HG03060 (cell line): ENCODE measurements around the gene DMBX1.

ENCODE experiments used
- ATAC-seq: cut with Tn5 transposase; IDR thresholded peaks from one replicate; pipeline ENCODE4 v1.9.1; 2021; ENCODE audit warnings: low read depth, moderate number of reproducible peaks; ENCODE audit not compliant: unreplicated experiment

DMBX1 gene

DNA sequence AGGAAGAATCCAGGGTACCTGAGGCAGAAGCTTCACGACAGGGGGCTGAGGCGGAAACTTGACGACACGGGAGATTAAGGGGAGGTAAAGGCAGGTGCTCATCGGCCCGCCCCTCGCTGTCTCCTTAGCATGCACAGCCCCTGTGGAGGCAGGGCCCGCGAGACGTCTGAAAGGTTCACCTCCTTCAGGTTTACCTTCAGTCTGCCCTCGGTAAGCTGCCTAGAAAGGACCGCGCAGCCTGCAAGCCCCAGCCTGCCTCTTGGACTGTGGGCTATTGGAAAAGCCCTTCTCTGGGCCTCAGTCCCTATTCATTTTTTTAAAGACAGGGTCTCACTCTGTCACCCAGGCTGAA is 33.3 kb downstream of the DMBX1 start:
- no peak for ATAC-seq

DNA sequence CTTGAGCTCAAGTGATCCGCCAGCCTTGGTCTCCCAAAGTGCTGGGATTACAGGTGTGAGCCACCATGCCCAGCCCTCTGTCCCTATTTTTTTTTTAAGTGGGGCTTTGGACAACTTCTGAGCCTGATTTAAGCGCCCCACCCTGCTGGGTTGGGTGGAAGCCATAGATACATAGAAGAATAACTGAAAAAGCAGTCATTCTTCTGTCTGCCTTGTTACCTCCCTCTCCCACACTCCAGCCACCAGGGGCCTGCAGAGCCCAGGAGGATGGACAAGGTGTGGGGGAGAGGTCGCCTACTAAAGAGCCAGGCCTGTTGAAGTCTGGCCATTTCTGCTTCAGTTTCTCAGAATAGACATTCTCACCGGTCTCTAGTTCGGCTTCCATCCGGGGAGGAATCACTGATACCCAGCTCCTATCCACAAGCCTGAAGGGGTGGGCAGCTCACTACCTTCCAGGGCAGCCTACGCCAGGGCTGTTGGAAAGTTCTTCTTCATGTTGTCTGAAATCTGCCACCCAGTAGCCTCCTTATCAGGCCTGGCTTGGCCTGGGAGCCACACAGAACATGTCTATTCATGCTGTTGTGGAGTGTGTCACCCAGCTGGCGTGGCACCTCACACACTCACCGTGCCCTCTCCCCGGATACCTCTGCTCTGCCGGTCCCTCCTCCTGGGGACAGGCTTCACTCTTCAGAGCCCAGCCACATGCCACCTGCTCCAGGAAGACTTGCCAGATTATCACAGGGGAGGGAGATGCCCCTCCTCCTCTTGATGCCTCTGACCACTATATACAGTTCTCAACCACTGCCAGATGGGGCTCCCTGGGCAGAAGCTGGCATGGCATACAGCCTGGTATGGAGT is 34.1 kb downstream of the DMBX1 start:
- ATAC-seq, result no peak

DNA sequence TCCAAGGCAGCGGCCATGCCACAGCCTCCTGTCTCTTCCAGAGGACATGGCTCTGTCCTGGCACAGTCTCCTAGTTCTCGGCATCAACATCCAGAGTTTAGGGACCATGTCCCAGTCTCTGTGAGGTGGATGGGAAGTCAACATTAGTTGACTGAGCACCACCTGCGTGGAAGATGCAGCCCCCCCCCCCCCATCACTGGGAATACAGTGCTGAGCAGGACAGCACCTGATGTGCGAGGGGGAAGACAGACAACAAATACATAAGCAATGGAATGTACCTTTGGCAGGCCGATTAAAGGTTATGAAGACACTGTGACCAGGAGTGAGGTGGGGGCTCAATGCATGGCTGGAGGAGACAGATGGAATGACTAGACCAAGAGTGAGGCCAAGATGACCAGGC is 35.2 kb downstream of the DMBX1 start:
- no peak for ATAC-seq

DNA sequence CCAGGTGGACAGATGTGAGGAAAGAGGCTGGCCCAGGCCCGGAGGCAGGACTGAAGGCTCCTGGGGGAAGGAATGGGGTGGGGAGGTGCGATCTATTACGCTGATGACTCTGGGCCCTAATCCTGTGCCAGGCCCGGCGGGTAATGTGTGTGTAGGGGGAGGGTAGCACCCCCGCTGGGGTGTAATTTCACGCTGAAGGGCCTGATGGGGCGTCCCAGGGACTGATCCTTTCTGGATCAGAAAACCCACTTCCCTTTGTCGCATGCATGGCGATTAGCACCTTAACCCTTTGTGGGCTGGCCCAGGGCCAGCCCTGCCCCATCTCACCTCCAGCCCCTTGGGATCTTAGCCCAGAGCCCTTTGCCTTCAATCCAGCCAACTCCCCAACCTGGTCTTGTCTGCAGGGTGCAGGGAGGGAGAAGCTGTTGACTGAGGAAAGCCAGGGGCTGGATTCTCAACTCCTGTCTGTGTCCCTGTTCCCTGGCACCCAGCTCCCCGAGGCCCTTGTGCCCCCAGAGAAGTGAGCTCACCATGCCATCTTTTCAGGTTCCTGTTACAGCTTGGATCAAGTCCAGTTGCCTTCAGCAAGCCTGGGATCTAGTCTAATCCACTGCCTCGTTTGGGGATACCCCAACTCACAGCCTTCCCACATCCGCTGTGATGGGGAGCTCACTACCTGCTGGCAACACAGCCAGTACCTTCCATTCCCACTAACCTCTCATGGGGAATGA is 35.8 kb downstream of the DMBX1 start:
- no peak for ATAC-seq

DNA sequence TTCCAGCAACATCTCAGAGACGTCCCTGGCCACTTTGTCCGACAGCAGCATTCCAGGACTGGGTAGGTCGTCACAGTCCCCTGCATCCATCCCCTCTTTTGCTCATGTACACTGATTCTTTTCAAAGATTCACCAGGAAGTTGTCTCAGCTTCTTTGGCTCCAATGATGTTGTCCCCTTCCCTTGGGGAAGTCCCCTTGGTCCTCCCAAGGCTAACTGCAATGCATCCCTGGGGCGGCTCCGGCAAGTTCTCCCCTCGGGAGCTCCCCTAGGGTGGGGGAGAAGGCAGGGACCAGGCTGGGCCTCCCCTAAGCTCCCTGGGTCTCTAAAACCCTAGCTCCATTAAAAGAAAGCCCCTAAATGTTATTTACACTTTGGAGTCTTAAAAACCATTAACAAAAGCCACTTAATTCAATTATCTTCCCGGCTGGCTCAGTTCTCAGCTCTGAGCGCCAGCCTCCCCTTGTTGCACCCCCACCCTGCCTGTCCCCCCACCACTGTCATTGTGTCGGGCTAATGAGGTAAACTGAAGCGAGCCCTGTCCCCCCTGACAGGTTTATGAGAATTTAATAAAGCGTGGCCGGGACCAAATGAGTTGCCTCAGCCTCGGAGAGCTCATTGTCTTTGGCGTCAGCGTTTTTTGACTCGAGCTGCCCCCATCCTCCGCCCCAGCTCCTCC is 36.5 kb downstream of the DMBX1 start:
- ATAC-seq, result no peak

DNA sequence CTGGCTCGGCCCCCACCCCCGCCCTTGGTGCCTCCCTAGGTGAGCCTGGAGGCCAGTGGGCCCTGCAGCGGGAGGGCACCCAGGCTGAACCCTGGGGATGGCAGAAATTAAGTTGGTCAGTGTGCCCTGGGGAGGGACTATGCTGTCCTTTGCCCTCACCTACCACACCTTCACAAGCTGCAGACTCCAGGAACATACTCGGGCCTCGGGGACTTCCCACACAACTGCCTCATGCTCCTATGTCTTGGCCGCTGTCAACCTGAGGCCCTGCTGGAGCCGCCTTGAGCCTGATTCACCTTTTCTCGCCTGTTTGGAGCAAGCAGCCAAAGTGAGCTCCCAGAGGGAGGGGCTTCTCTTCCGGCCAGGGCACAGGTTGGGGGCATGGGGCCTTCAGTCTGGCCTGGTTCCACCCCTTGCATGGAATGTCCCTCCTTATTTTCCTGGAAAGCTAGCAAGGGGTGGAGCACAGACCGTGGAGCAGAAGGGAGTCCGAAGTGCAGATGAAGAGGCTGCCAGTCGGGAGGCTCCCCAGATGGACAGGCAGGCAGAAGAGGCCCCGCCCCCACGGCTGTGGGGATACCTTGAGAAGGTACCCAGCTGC is 37.2 kb downstream of the DMBX1 start:
- ATAC-seq, result no peak

DNA sequence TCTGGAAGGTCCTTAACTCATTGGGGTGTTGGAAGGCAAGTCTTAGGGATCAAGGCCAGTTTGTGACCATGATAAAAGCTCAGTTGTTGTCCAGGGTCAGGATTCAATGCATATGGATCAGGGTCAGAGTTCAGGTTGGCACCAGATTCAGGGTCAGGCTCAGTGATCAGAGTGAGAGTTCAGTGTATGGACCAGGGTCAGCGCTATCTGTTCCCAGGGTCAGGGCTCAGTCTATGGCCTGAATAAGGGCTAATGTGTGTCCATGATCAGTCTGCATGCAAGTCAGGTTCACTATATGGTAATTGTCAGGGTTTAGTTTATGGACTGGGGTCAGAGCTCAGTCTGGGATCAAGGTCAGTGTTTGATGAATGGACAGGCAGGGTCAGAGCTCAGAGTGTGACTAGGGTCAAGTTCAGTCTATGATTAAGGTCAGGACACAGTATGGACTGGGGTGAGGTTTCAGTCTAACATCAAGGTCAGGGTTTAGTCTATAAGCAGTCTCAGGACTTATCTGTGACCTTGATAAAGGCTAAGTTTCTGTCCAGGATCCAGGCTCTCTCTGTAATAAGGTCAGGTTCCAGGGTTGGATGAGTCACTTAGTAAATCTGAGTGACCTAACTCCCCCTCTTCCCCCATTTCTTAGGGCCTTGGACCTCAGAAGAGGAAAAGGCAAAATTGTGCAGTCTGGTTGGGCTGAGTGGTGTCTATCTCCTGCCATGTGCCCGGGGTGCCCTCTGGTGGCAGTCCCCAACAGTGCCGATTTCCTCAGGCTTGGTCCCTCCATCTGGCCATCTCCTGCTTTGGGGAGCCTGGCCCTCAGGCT is 38.0 kb downstream of the DMBX1 start:
- ATAC-seq, result no peak

DNA sequence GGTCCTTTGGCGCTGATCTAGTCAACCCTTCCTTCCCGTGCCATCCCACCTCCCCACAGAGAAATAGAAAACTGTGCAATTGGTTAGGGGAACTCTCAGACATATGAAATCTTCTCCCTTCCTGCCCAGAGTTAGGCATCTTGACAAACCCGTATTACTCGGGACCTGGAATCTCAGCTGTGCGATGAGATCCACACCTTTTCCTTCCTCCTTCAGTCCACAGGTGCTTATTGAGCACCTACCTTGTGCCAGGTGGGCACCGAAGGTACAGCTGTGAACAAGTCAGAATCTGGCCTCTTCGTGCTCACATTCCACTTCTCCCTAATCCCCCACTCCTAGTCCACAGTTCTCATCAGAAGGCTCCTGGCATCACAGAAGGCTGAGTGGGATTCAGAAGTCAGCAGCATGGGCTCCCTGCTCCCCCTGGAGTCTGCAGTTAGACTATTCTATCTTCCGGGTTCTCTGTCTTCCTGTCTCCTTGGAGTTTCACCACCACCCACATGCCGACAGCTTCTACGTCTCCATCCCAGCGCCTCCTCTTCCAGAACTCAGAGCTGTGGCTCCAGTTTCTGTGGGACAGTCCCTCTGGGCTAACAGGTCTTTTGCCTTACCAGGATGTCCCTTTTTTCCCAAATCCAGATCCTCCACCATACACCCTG is 38.8 kb downstream of the DMBX1 start:
- ATAC-seq, result no peak

DNA sequence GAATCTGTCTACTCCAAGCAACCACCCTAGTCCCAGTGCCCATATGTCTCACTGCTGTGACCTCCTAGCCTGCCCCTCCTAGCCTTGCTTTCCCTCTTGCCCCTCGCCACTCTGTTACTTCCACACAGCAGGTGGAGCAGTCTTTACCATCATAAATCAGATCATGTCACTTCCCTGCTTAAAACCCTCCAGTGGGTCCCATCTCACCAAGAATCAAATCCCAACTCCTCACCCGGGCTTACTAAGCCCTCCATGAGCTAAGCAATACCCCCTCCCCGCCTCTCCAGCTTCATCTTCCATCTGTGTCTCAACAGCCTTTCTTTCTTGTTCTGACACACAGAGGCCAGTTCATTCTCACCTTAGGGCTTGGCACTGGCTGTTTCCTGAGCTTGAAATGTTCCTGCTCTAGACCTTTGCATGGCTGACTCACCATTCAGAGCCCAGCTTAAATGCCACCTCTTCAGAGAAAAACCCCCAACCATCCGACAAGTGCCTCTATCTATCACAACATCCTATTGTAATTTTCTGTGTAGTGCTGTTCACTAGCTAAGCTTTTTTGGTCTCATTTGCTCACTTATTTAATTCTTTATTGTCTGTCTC is 39.5 kb downstream of the DMBX1 start:
- ATAC-seq, result no peak

DNA sequence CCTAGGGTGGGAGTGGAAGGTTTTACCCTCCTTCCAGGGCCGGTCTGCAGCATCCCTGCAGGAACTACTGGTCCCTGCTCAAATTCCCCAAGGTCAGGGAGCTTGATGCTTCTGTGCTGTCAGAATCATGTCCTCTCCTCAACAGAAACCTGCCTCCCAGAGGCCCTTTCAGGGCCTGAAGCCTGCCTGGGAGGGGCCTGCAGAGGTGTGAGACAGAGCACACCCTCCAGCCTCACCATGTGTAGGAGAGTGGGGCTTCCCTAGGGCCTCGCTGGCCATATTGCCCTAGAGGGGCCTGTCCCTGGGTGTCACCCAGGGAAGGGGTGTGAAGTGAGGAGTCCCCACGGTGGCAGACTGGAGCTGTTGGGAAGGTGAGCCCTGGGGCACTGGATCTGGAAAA is 40.7 kb downstream of the DMBX1 start:
- ATAC-seq, result no peak

DNA sequence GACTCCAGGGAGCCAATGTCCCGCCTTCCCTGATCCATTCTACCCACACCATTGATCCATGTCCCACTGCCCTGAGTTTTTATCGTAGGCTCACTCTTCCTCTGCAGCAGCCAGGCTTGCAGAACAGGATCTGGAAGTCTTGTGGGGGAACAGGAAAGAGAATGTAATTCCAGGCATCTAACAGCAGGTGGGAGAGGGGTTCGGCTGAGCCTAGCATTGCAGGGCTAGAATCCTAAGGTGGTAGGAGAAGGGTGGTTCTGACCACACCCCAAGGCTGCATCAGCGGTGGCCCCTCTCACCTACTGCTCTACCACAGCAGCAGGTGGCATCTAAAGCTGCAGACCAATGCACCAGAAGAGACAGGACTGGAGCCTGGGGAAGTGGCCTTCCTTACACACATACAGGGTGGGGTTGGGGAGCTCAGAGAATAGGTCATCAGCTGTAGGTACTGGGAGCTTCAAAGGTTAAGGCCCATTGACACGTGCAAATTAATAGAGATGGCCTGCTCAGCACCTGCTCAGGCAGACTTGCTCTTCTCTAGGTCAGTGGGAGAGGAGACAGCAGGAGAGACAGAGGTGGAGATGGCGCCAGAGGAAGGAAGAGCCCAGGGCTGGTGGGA is 41.3 kb downstream of the DMBX1 start:
- no peak for ATAC-seq

DNA sequence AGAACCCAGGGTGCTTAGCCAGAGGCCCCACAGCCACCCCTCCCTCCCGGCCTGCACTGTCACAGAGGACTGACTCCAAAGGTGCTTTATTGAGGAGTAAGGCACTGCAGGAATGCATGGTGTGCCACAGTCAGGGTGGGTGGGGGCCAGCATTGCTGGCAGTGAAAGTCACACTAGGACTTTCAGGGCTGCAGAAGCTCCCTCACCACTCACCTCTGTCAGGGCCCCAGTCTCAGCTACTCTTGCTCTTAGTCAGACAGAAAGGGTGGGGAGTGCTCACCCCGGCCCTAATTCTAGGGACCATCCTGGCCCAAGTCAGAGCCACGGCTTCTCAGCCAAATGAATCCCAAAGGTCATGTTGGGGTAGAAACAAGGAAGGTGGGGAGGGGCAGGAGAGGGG is 42.5 kb downstream of the DMBX1 start:
- no peak for ATAC-seq

DNA sequence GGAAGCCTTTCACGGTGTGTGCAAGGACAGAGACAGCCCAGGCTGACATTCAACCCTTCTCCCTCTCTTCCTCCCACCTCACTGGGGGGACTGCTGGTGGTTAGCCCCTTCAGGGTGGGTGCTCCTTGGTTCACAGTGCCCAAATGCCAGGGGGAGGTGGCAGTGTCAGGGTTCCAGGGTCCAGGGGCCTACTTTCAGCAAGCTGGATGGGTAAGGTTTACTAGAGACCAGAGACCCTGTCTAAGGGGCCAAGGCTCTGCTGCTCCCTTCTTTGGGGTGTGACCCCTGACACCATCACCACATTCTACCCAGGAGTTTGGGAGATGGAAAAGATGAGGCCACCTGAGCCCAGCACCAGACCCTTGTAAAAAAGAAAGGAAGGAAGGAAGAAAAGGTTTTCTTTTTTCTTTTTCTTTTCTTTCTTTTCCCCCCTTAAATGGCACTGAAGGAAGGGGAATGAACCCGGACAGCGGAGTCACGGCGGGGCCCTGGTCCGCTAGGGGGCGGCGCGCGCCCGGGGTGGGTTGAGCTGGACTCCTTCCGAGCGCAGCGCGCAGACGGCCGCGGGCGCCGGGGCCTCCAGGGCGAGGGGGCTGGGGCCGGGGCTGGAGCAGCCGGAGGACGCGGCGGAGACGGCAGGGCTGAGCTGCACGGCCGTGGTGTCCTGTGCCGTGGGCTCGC is 43.0 kb downstream of the DMBX1 start:
- no peak for ATAC-seq

DNA sequence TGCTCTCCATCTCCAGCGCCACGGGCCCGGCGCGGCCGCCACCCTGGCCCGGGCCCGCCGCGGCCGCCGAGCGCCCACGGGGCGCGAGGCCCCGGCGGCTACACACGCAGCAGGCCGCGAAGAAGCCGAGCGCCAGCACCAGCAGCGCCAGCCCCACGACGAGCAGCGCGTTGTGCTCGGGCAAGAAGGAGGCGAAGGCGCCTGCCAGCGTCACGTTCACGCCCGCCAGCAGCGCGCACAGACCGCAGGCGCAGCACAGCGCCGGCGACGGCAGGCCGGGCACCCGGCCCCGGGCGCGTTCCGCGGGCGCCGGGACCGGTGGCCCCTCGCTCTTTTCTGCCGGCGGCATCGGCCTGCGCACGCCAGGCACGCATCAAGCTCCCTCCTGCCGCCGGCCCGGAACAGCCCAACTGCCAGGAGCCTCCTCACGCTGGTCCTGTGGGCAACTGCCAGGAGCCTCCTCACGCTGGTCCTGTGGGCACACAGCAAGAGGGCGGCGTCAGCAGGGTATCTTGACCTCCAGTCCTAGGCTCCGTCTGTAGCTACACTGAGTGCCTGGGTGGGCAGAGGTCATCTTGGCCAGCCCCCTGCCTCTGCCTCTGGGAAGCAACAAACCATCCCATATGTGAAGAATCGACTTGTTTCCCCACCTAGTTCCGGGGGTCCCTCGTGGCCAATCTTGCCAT is 43.7 kb downstream of the DMBX1 start:
- ATAC-seq, result no peak

DNA sequence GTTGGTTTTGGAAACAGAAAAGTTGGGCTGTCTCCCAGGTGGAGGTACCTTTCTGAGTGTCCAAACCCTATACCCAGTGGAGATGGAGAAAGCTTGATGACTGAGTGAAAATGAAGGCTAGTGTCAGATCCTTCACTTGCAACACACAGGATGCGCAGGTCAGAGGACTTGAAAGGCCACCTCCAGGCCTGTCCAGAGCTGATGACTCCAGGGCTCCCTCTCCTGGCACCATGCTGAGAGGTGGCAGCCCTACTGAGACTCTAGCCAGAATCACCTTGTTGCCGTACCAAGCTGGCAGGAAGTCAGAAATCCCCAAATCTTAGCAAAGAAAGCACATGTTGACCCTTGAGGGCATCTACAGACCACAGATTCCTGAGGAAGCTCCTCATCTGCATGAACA is 45.4 kb downstream of the DMBX1 start:
- ATAC-seq, result no peak

DNA sequence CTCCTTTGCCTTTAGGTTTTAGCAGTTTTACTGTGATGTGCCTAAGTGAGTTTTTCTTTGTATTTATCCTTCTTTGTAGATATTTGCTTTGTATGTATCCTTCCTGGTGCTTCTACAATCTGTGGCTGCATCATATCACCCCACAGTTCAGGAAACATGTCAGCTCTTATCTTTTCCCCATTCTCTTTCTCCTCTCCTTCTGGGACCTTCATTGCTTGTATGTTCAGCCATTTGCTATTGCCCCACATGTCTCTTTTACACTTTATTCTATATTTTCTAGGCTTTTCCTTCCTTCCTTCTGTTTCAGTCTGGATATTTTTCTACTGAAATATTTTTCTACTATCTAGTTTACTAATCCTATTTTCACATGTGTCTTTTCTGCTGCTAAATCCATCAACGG is 46.9 kb downstream of the DMBX1 start:
- ATAC-seq, result no peak

DNA sequence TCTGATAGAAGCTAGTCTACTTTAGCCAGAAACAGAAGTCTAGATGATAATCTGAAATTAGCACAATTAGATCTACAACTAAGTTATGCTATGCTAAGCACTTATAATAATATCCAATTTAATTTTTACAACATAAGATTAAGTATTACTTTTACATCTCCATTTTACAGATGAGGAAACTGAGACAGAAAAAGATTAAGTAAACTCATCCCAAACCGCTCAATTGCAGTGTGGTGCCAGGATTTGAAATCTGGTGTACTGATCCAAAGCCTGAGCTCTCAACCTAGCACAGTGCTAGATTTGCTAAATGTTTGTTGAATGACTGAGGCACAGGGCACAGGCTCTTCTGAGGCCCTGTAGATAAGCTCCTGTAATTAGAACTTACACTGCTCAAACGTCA is 48.0 kb downstream of the DMBX1 start:
- no peak for ATAC-seq

DNA sequence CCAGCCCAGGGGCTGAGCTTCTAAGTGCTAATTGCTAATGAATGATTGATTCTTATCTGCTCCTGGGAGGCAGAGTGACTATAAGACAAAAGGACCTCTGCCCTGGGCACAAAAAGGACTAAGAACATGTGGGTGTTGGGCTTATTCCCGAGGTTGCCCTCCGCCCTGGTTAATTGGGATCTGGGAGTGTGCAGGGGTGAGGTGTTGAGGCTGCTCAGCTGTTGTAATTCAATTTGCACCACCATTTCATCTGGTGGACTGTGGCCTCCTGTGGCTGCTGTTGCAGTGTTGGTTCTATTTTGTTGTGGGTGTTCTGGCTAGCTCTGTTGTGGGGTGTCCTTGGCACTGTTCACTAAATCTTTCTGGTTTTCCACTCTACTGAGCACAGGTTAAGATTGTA is 48.5 kb downstream of the DMBX1 start:
- no peak for ATAC-seq
